ENCODE data around the gene SPAG6. TPM values are rescaled to one million over a fixed set of nuclear protein-coding genes. Genes with fewer than 3 reads are reported as not detected.

SPAG6 gene
- total RNA-seq, 4 donors from 2014 or later = 0.19 TPM; not detected in 3

- no peaks in the 10 kb centered on the region for H3K4me1 ChIP-seq
- no peak overlapping the region for H3K4me3 ChIP-seq
- DNase-seq (ENCODE audit: extremely low spot score) = no peak
- intact Hi-C loops (cut with DNase I) = no loop called here
- no peaks in the 10 kb centered on the region for H3K9me3 ChIP-seq
- no peak overlapping the region for H3K27ac ChIP-seq (replicated peaks in 1 of 4)
- TF ChIP-seq POLR2AphosphoS5 (IDR thresholded peaks at IDR 0.05) (no peak), CTCF (IDR thresholded peaks at IDR 0.05) (no peak), EP300 (IDR thresholded peaks at IDR 0.05) (no peak), POLR2A (IDR thresholded peaks at IDR 0.05; ENCODE audit: low read depth) (no peak)
- no peaks in the 10 kb centered on the region for H3K27me3 ChIP-seq
- no peaks in the 10 kb centered on the region for H3K36me3 ChIP-seq
- WGBS = 89% methylated on average over 5 of the region's 5 CpGs
Observed at GRCh38 chr10:22410846-22411245, 65.5 kb downstream of the SPAG6 start.

GRCh38 chr10:22414146-22414545, 68.8 kb downstream of the SPAG6 start:
- no peak for DNase-seq (ENCODE audit: extremely low spot score)
- intact Hi-C loops (cut with DNase I) = no loop called here
- no peak for TF ChIP-seq CTCF (IDR thresholded peaks at IDR 0.05)
- no peak for TF ChIP-seq EP300 (IDR thresholded peaks at IDR 0.05)
- no peak for TF ChIP-seq POLR2AphosphoS5 (IDR thresholded peaks at IDR 0.05)
- TF ChIP-seq POLR2A (IDR thresholded peaks at IDR 0.05; ENCODE audit: low read depth) = no peak
- H3K27ac ChIP-seq (replicated peaks in 1 of 4) = no peak overlapping the region
- H3K4me1 ChIP-seq = no peaks in the 10 kb centered on the region
- WGBS = 95% methylated on average over 3 of the region's 3 CpGs
- no peaks in the 10 kb centered on the region for H3K9me3 ChIP-seq
- no peak overlapping the region for H3K4me3 ChIP-seq
- no peaks in the 10 kb centered on the region for H3K36me3 ChIP-seq
- no peaks in the 10 kb centered on the region for H3K27me3 ChIP-seq

GRCh38 chr10:22415072-22415471, 69.8 kb downstream of the SPAG6 start:
- Histone ChIP-seq H3K4me3 (no peak overlapping the region), H3K9me3 (no peaks in the 10 kb centered on the region), H3K27me3 (no peaks in the 10 kb centered on the region), H3K4me1 (no peaks in the 10 kb centered on the region), H3K27ac (replicated peaks in 1 of 4) (no peak overlapping the region), H3K36me3 (no peaks in the 10 kb centered on the region)
- 95% methylated on average over 2 of the region's 2 CpGs for WGBS
- DNase-seq (ENCODE audit: extremely low spot score) = no peak
- intact Hi-C loops (cut with DNase I) = no loop called here
- TF ChIP-seq CTCF (IDR thresholded peaks at IDR 0.05) = no peak
- no peak for TF ChIP-seq POLR2A (IDR thresholded peaks at IDR 0.05; ENCODE audit: low read depth)
- no peak for TF ChIP-seq POLR2AphosphoS5 (IDR thresholded peaks at IDR 0.05)
- TF ChIP-seq EP300 (IDR thresholded peaks at IDR 0.05) = no peak

GRCh38 chr10:22417736-22418268, 72.5 kb downstream of the SPAG6 start:
- H3K4me1 ChIP-seq = no peaks in the 10 kb centered on the region
- 68% methylated on average over 3 of the region's 3 CpGs for WGBS
- intact Hi-C loops (cut with DNase I) = no loop called here
- no peak overlapping the region for H3K27ac ChIP-seq (replicated peaks in 1 of 4)
- H3K27me3 ChIP-seq = no peaks in the 10 kb centered on the region
- no peaks in the 10 kb centered on the region for H3K9me3 ChIP-seq
- no peak for TF ChIP-seq EP300 (IDR thresholded peaks at IDR 0.05)
- TF ChIP-seq POLR2AphosphoS5 (IDR thresholded peaks at IDR 0.05) = no peak
- no peak for TF ChIP-seq POLR2A (IDR thresholded peaks at IDR 0.05; ENCODE audit: low read depth)
- no peak for DNase-seq (ENCODE audit: extremely low spot score)
- no peaks in the 10 kb centered on the region for H3K36me3 ChIP-seq
- H3K4me3 ChIP-seq = no peak overlapping the region

GRCh38 chr10:22420787-22421517, 75.7 kb downstream of the SPAG6 start:
- Histone ChIP-seq H3K9me3 (no peaks in the 10 kb centered on the region), H3K36me3 (no peaks in the 10 kb centered on the region), H3K27me3 (no peaks in the 10 kb centered on the region), H3K4me3 (no peak overlapping the region), H3K27ac (replicated peaks in 1 of 4) (no peak overlapping the region), H3K4me1 (no peaks in the 10 kb centered on the region)
- no peak for DNase-seq (ENCODE audit: extremely low spot score)
- intact Hi-C loops (cut with DNase I) = no loop called here
- TF ChIP-seq EP300 (IDR thresholded peaks at IDR 0.05) (no peak), CTCF (IDR thresholded peaks at IDR 0.05) (peak in 2 of 3 experiments; percentile 20 to 30)
- 92% methylated on average over 4 of the region's 4 CpGs for WGBS
